Tibial nerve (tissue), 4 donors: ENCODE data around the gene HIPK3.

Experiments
- EP300 ChIP-seq, 2 donors: sonication (generic); formaldehyde crosslinking; IDR thresholded peaks; one replicate each; pipeline ENCODE4 v1.6.1; 2017; ENCODE audit warnings: antibody characterized with exemption in 2 of 2, mild to moderate bottlenecking in 1 of 2
- POLR2A ChIP-seq, 2 donors: fragments of 450-650 bp; IDR thresholded peaks; one replicate each; pipeline ENCODE4 v1.6.1; 2017; ENCODE audit warnings: antibody characterized with exemption in 2 of 2, mild to moderate bottlenecking in 2 of 2, moderate library complexity in 2 of 2
- TF ChIP-seq, protein P1 (sequence below), 5 experiments: fragments of 200-600 bp in 3 of 5; fragments of 450-650 bp in 2 of 5; sonication (generic) in 3 of 5; IDR thresholded peaks; one replicate each; pipeline ENCODE4 v1.5.1; 2016 to 2019; ENCODE audit warnings: antibody characterized with exemption in 5 of 5, mild to moderate bottlenecking in 3 of 5, moderate library complexity in 2 of 5

GRCh38 chr11:33403344-33403743 lies 146.2 kb downstream of the HIPK3 start:
- TF ChIP-seq, protein P1, sequence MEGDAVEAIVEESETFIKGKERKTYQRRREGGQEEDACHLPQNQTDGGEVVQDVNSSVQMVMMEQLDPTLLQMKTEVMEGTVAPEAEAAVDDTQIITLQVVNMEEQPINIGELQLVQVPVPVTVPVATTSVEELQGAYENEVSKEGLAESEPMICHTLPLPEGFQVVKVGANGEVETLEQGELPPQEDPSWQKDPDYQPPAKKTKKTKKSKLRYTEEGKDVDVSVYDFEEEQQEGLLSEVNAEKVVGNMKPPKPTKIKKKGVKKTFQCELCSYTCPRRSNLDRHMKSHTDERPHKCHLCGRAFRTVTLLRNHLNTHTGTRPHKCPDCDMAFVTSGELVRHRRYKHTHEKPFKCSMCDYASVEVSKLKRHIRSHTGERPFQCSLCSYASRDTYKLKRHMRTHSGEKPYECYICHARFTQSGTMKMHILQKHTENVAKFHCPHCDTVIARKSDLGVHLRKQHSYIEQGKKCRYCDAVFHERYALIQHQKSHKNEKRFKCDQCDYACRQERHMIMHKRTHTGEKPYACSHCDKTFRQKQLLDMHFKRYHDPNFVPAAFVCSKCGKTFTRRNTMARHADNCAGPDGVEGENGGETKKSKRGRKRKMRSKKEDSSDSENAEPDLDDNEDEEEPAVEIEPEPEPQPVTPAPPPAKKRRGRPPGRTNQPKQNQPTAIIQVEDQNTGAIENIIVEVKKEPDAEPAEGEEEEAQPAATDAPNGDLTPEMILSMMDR (IDR thresholded peaks at IDR 0.05) = no peak
- TF ChIP-seq POLR2A (IDR thresholded peaks at IDR 0.05) (no peak), EP300 (IDR thresholded peaks at IDR 0.05) (no peak)
